NCI-H774 (cell line): ENCODE data around the gene MRE11.
A peak's percentile ranks its signal among the peaks of the same experiment; 100 is the strongest.
"Not testable (repeated sequence)": the region's sequence is repeated elsewhere in the genome, so short reads cannot be mapped to it uniquely, and the experiment has no call there.

Experiments used
- DNase-seq: peaks from one replicate; lab custom pipeline; 2025; lab: John Stamatoyannopoulos, UW

Gene MRE11

DNA sequence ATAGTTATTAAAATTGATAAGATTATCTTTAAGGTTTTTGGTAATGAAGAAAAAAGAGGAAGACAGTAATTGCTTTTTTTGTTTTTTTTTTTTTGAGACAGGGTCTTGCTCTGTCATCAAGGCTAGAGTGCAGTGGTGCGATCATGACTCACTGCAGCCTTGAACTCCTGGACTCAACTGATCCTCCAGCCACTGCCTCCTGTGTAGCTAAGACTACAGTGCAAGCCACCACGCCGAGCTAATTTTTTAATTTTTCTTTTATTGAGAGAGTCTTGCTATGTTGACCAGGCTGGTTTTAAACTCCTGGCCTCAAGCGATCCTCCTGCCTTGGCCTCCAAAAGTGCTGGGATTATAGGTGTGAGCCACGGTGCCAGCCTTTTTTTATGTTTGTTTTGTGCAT lies 12.9 kb upstream of the MRE11 start:
- DNase-seq = not testable (repeated sequence)

DNA sequence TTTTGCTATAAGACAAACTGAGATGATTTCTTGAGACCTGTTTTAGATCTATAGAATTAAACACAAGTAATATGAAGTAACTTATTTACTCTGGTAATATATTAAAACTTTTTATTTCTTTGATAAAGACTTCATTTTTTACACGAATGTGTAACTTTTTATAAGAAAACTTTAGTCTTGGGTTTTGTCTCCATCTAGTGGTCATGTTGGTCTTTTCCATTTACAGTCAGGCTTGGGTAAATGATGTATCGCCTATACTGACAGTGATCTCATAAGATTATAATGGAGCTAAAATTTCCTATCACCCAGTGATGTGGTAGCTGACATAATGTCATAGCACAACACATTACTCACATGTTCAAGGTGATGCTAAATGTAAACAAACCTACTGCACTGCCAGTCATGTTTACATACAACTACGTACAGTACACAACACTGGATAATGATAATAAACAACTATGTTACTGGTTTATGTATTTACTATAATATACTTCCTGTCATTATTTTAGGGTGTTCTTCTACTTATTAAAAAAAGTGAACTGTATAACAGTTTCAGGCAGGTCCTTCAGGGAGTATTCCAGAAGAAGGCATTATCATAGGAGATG lies 11.1 kb upstream of the MRE11 start:
- peak; percentile 39 for DNase-seq

DNA sequence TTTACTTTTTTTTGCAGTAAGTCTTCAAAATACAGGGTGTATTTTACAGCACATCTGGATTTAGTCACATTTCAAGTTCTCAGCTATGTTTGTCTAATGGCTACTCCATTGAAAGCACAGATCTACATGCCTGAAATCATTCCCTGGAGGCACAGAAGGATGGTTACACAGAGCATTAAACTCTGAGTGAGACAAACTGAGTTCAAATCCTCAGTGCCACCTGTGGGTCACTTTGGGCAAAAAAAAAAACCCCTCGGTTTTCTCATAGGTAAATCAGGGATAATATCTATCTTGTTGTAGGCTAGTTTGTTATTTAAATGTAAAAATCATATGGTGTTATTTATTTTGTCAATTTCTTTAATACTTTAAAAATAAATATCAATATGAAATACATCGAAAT lies 7.9 kb upstream of the MRE11 start:
- DNase-seq = no peak

DNA sequence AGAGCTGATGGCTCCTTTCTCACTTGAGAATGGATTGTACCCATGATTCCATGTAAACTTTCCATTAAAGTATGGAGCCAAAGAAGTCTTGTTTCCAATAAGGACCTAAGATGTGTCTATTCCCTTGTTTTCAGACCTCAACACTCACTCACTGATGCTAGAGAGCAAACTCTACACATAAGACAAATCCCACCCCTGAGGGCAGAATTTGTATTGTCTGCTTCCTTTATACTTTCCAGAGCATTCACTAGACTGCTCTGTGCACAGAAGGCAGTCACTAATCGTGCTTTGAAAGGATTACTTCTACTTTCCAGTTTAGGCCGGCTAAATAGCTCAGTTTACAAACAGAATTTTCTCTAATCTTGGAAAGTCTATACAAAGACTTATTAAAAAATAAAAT lies 6.5 kb upstream of the MRE11 start:
- DNase-seq = no peak

DNA sequence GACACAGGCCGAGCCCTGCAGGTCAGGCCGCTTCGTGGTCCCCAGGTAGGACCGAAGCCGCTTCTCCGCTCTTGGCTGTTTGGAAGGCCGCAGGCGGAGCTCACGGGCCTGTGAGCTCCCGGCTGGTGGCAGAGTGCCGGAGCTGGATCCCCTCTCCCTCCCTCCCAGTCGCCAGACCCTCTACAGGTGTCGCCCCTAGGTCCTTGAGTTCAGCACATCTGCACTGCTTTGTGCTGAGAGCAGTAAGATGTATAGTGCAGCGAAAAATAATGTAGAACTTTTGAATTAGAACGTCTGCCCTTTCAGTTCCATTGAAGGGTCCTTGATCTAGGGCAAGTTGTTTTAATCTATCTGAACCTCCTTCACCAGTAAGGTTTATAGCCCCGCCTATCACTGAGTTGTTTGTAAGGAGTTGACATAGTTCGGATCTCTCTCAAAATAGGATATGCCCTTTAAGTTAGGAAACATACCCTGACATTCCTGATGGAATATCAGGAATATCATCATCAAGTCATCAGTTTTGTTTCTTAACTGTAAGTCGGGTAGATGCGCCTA lies 559 bp upstream of the MRE11 start:
- DNase-seq = peak; percentile 57

DNA sequence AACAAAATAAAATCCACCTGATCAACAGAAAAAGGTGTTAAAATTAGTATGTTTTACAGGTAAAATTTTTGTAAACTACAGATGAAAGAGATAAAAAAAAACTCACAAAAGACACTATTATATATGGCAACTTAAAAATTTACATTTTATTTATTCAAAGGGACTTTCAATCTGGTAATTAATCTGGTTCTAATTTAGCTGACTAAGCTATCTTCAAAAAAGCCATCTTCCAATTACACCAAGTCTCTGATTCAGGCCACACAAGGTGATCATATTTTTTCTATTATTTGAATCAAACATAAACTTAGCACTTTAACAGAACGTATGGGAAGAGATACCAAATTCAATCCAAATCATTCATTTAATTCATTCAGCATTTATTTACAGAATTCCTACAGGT lies 7.6 kb downstream of the MRE11 start:
- DNase-seq = no peak

DNA sequence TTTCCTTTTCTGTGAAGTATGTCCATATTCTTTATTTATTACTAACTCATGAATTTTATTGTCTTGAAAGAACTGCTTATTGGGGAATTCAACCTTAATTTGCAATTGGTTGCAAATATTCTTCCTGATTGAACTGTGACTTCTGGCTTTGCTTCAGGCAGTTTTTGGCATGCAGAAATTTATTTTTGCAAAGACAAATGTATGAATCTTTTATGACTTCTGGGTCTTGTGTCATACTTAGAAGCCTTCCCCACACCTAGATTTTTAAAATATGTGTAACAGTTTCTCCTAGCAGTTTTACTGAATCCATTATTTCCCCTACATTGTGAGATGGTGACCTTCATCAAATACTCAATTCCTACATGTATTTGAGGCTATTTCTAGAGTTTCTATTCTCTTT lies 12.3 kb downstream of the MRE11 start:
- DNase-seq = no peak

DNA sequence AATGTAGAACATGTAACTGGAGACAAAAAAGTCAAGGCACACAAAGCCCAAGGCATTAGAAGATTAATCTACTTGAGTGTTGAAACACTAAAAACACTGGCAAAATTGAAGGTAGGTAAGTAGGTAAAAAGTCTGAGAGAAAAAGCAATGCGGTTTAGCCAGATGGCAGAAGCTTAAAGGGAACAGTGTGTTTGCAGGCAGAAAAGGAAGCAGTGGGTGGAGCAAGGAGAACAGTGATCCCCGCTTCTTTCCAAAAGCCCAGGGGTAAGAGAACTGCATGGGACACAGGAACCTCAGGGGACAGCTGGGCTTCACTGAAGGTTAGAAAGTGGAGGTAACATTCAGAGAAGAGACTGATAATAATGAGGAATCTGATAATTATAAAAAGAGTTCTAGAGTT lies 16.0 kb downstream of the MRE11 start:
- no peak for DNase-seq

DNA sequence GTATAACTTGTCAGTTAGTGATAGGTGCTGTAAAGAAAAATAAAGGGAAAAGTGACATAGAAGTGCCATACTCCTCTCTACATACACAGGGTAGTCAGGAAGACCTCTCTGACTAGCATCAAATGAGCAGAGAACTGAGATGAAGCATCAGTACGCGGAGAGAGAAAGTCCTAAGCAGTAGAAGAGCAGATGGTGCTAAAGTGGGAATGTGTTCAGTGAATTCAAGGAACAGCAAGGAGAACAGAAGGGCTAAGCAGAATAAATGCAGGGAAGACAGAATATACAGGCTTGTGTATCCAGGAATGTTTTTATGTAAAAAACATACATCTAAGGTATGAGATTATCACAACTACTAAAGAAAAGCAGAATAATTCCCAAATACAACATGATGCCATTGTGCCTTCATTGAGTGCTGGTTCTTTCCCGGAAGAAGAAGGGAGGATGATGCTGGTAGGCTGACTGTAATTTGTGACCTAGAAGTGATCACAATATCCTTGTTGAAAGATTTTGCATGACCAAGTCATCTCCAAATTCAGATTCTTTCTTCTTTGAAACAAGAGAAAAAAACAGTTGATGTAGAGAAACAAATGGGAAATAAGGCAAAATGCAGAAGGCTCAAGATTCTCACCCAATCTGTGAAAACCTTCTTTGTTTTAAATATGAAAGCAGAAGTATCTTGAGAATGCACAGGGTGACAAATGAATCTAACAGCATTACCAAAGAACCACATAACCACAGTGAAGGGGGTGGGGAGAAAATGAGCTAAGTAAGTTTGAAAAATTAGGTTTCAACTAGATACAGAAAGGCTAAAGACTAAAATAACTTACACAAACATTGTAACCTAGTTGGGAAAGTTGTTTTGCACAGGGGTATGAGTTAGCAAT lies 20.5 kb downstream of the MRE11 start:
- no peak for DNase-seq

DNA sequence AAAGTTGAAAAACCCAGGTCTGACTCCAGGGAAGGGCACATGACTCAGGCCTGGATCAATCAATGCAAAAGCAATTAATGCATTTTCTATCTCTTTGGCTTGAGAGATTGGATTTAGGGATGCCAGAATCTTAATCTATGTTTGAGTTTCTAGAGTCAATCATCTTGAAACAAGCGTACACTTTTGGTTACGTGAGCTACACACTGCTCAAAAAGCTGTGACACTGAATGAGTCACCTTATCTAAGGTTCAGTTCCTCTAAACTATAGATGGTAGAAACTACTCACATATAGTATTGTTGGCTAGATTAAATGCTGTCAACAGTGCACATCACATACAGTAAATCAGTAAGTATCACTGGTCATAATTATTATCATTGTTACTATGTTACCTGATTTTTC lies 24.2 kb downstream of the MRE11 start:
- no peak for DNase-seq

DNA sequence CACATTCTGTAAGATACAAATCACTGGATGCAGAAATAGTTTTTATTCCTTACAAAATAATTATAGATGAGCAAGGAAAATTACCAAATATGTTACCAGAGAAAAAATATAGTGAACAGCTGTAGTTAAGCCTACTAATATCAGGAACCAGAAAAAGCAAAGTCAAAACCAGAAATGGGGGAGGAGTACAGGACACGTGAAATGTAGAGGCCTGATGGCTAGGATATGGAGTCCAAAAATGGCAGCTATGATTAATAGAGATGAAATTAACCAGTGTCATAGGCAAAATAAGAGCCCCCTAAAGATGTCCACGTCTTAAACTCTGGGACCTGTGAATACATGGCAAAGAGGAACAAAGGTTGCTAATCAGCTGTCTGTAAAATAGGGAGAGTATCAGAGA lies 34.1 kb downstream of the MRE11 start:
- no peak for DNase-seq

DNA sequence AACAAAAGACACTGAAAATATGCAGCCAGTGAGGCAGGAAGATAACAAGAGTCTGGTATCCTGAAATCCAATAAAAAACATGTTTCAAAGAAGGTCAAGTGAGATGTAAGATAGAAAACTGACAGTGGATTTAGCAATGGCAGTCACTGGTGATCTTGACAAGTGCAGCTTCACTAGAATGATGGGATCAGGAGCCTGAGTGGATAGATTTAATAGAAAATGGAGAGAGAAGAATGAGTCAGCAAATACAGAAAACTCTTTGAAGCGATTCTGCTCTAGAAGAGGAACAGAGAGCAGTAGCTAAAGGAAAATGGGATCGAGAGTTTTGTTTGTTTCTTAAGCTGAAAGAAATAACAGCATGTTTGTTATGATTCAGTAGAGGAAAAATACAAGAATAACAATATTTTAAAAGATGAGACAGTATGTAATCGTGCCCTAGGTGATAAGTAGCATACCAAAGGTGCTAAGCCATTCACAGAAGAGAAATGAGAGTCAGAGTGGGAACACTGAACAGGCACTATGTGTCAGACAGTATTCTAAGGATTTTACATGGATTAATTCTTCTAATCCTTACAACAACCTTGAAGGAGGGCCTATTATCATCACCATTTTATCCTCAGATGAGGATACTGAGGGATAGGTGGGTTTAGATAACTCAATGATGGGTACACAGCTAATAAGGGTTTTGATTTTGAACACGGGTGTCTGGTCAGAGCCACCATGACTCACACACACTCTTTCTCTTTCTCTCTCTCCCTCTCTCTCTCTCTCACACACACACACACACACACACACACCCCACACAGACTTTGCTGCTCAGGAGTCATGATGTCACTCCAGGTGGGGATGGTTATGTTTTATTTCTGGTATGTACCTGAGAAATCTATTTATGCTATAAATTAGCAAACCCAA lies 36.3 kb downstream of the MRE11 start:
- DNase-seq = no peak

DNA sequence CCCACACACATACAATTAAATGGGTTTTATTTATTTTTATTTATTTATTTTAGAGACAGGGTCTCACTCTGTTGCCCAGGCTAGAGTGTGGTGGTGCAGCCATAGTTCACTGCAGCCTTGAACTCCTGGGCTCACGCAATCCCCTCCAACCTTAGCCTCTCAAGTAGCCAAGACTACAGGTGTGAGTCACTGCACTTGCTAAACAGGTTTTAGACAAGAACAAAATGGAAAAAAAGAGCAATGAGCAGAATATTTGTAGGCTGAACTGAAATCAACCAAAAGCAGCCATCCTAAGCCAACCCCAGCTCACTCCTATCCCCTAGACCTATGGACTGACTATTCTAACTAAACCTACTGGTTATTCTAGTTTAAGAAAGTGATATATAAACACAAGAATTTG lies 37.8 kb downstream of the MRE11 start:
- DNase-seq = no peak

DNA sequence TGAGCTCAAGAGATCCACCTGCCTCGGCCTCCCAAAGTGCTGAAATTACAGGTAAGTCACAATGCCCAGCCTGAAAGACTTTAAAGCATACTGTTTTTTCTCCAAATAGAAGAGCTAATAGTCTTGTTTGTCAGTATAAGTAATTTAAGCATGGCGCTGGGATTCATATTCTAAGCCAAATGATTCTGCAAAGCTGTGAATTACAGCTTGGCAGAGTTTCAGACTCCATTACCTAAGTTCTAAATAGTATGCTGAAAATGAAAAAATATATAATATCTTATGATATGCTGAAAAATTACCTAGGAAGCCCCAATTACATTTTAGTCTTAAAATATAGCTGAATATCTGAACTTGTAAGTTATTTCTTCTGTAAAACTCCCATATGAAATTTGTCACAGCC lies 39.3 kb downstream of the MRE11 start:
- no peak for DNase-seq

DNA sequence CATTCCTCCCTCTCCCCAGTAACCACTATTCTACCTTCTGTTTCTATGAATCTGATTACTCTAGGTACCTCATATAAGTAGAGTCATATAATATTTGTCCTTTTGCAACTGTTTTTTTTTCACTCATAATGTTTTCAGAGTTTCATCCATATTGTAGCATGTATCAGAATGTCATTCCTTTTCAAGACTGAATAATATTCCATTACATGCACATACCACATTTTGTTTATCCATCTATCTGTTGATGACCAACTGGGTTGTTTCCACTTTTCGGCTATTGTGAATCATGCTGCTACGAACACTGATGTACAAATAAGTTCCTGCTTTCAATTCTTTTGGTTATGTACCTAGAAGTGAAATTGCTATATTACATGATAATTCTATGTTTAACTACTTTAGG lies 40.7 kb downstream of the MRE11 start:
- no peak for DNase-seq

DNA sequence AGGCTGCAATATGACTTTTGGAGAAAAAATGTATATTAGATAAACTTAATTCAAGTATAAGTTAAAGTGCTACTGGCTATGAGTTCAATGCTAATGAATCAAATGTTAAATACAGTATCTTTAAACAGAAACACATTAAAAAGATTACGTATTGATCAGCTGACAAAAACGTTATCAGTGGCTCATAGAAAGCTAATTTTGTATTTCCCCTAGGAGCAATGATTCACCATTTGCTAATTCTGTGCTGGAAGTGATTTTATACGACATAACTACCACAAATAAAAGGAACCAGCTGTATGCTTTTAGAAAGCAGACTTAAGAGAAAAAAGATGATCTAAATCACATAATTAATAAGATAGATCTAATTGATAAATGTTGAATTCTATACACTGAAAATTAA lies 43.6 kb downstream of the MRE11 start:
- DNase-seq = no peak

DNA sequence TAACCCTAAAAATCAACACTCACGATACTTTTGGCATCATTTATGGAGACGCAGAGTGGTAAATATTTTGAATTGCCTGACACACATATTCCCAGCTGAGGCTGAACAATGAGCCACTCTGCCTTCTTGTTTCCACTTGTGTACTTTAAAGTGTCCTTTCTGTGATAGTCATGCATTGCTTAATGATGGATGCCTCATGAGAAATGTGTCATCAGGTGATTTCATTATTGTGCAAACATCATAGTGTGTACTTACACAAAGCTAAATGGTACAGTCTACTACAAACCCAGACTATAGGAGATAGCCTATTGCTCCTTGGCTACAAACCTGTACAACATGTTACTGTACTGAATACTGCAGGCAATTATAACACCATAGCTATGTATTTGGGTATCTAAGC lies 44.2 kb downstream of the MRE11 start:
- peak; percentile 67 for DNase-seq

DNA sequence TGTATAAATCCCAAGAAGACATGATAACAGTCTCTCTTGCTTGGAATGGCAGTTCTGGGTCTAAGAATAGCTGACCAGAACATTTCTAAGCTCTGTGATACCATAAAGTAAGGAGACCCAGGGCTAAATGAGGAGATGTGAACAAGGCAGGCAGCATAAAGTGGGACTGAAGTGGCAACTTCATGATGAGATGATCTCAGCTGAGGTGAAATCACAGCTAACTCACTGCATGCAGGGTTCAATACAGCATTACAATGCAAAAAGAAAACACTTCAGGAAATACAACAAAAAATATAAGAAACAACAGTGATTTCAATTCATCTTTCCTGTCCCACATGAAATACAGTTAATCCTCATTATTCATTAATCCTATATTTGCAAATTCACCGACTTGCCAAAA lies 44.6 kb downstream of the MRE11 start:
- DNase-seq = no peak

DNA sequence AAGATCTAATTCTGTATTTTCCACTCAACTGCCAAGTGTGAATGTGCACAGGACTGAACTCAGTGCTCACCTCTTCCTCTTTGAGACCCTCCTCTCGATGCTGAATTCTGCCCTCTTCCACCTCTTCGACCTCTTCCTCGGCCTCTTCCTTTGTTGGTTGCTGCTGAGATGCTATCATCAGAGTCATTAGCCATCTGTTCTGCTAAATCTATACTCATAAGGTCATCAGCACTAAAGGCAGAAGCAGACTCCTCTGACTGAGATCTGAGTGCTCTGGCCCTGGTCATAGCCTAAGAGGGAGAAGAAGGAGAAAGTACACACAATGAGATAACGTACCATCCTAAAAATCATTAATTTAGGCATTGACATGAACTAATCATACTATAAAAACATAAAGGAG lies 46.5 kb downstream of the MRE11 start:
- no peak for DNase-seq

DNA sequence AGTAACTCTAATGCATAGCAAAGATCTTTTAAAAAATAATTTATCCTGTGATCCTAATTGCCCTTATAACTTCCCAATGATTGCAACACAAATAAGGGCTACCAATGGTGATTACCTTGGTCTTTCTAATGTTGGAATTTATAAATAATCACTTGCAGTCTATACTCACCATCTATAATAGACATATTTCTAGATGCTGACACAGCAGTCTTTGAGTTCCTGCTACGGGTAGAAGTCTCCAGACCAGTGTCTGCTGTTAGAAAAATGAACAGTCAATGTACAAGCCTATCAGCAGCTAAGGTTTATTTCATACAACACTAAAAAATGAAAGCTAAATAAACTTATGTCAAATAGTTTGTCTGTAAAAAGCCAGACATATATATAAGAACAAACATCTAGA lies 48.0 kb downstream of the MRE11 start:
- DNase-seq = no peak

DNA sequence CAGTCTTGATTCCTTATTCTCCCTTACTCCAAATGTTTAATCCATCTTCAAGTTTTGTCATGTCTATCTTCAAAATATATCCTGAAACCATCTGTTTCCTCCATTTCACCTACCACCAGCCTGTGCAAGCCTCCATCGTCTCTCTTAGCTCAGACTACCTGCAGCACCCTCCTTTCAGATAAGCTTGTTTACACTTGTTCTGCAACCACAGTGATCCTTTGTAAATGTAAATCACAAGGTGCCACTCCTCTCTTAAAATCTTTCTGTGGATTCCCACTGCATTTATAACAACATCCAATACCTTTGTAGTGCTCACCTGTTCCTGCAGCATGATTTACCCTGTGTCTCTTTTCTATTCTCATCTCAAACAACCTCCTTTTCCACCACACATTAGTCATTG lies 60.6 kb downstream of the MRE11 start:
- no peak for DNase-seq

DNA sequence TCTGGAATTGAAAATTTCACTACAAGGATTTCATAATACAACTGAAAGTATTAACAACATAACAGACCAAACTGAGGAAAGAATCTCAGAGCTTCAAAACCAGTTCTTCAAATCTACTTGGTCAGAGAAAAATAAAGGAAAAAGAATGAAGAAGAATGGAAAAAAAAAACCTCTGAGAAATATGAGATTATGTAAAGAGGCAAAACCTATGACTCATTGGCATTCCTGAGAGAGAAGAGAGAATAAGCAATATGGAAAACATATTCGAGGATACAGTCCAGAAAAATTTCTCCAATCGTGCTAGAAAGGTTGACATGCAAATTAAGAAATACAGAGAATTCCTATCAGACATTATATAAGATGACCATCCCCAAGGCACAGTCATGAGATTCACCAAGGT lies 69.0 kb downstream of the MRE11 start:
- no peak for DNase-seq

DNA sequence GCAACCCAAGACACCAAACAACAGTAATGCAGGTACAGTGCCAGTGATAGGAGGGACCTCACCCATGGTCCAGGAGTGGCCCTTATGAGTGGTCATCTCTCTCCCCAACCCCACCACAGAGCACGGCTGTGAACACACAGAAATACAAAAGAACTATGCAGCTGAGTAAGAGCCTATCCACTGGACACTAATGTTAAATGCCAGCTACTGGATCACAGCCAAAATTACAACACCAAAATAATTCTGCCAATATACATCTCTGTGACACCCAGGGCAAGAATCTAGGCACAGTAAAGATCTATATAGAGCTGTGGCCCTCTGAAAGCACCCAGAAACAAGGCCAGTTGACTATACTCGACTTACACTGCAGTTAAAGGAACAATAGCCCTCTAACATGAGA lies 69.6 kb downstream of the MRE11 start:
- DNase-seq = no peak
